Stimulated activated CD8-positive, alpha-beta memory T cell treated with anti-CD3 and anti-CD28 coated beads, Interleukin-4, amount 100 ng/mL, for 24 hours (primary cell): ENCODE results near the gene RAP1GAP.
"Not testable (repeated sequence)": the region's sequence is repeated elsewhere in the genome, so short reads cannot be mapped to it uniquely, and the experiment has no call there.

Source experiments
- DNase-seq: peaks from one replicate; pipeline ENCODE4 v3.0.0-alpha.2; 2020; ENCODE audit warnings: low read depth

Gene RAP1GAP

GRCh38 chr1:21677168-21677567 is 8.0 kb upstream of the RAP1GAP start:
- no peak for DNase-seq

GRCh38 chr1:21674957-21675356 is 5.8 kb upstream of the RAP1GAP start:
- DNase-seq: no peak

GRCh38 chr1:21673853-21674252 is 4.7 kb upstream of the RAP1GAP start:
- DNase-seq: not testable (repeated sequence)

GRCh38 chr1:21673277-21673780 is 4.2 kb upstream of the RAP1GAP start:
- no peak for DNase-seq

GRCh38 chr1:21672478-21673276 is 3.5 kb upstream of the RAP1GAP start:
- no peak for DNase-seq

GRCh38 chr1:21671915-21672314 is 2.8 kb upstream of the RAP1GAP start:
- no peak for DNase-seq

GRCh38 chr1:21670956-21671902 is 2.1 kb upstream of the RAP1GAP start:
- no peak for DNase-seq

GRCh38 chr1:21670059-21670881 is 1.1 kb upstream of the RAP1GAP start:
- DNase-seq: no peak

- DNase-seq: no peak
These were observed 253 bp downstream of the RAP1GAP start for GRCh38 chr1:21668951-21669257.

GRCh38 chr1:21668232-21668950 is 766 bp downstream of the RAP1GAP start:
- no peak for DNase-seq

- DNase-seq: no peak
These were observed 1.6 kb downstream of the RAP1GAP start for GRCh38 chr1:21667348-21668231.

- no peak for DNase-seq
These were observed 2.4 kb downstream of the RAP1GAP start for GRCh38 chr1:21666576-21667320.

- no peak for DNase-seq
These were observed 3.2 kb downstream of the RAP1GAP start for GRCh38 chr1:21665711-21666575.

- no peak for DNase-seq
These were observed 4.2 kb downstream of the RAP1GAP start for GRCh38 chr1:21664806-21665588.

GRCh38 chr1:21663951-21664805 is 5.0 kb downstream of the RAP1GAP start:
- DNase-seq: no peak

- DNase-seq: no peak
These were observed 5.8 kb downstream of the RAP1GAP start for GRCh38 chr1:21663248-21663950.
